HEK293T (cell line): ENCODE data around the gene CAMKMT.
A peak's percentile ranks its signal among the peaks of the same experiment; 100 is the strongest.

Experiments
- CTCF ChIA-PET: fragments of 350-600 bp; formaldehyde crosslinking; extraction: SDS; loops from one replicate; lab custom pipeline; 2021; ENCODE audit warnings: antibody characterized with exemption, inconsistent platforms; lab: Yijun Ruan, JAX
- POLR2A ChIA-PET: fragments of 350-600 bp; formaldehyde crosslinking; extraction: SDS; loops from one replicate; lab custom pipeline; 2020; ENCODE audit warnings: antibody characterized with exemption, inconsistent platforms; lab: Yijun Ruan, JAX
- DNase-seq: peaks from one replicate; pipeline ENCODE4 v3.0.0; 2012; ENCODE audit warnings: mixed read lengths; ENCODE audit errors: extremely low spot score
- ARNT ChIP-seq: fragments of 450-650 bp; IDR thresholded peaks from 2 replicates; pipeline ENCODE4 v1.6.1; 2017; ENCODE audit warnings: mild to moderate bottlenecking
- BHLHE40 ChIP-seq: fragments of 450-650 bp; IDR thresholded peaks from 2 replicates; pipeline ENCODE4 v1.6.1; 2016; ENCODE audit warnings: mild to moderate bottlenecking, moderate library complexity, borderline replicate concordance
- CTBP1 ChIP-seq: fragments of 450-650 bp; IDR thresholded peaks from 2 replicates; pipeline ENCODE4 v1.6.1; 2016; ENCODE audit warnings: borderline replicate concordance
- ELF4 ChIP-seq: fragments of 450-650 bp; IDR thresholded peaks from 2 replicates; pipeline ENCODE4 v1.6.1; 2017; ENCODE audit warnings: antibody characterized with exemption
- FOXA1 ChIP-seq: fragments of 450-650 bp; IDR thresholded peaks from 2 replicates; pipeline ENCODE4 v1.6.1; 2016; ENCODE audit warnings: mild to moderate bottlenecking
- FOXK2 ChIP-seq: fragments of 450-650 bp; IDR thresholded peaks from 2 replicates; pipeline ENCODE4 v1.6.1; 2016; ENCODE audit warnings: mild to moderate bottlenecking
- FOXM1 ChIP-seq: fragments of 450-650 bp; IDR thresholded peaks from 2 replicates; pipeline ENCODE4 v1.6.1; 2017; ENCODE audit warnings: mild to moderate bottlenecking, borderline replicate concordance
- HDGF ChIP-seq: fragments of 450-650 bp; IDR thresholded peaks from 2 replicates; pipeline ENCODE4 v1.6.1; 2017; ENCODE audit warnings: antibody characterized with exemption, borderline replicate concordance
- L3MBTL2 ChIP-seq: fragments of 450-650 bp; conservative IDR thresholded peaks from 2 replicates; pipeline ENCODE4 v1.6.1; 2016; ENCODE audit warnings: mild to moderate bottlenecking
- LEF1 ChIP-seq: fragments of 450-650 bp; IDR thresholded peaks from 2 replicates; pipeline ENCODE4 v1.6.1; 2017; ENCODE audit warnings: mild to moderate bottlenecking, borderline replicate concordance
- NFRKB ChIP-seq: fragments of 450-650 bp; IDR thresholded peaks from 2 replicates; pipeline ENCODE4 v1.6.1; 2016; ENCODE audit warnings: mild to moderate bottlenecking, moderate library complexity
- PKNOX1 ChIP-seq: fragments of 450-650 bp; IDR thresholded peaks from 2 replicates; pipeline ENCODE4 v1.6.1; 2016
- SP1 ChIP-seq: fragments of 450-650 bp; IDR thresholded peaks from 2 replicates; pipeline ENCODE4 v1.6.1; 2017
- SUZ12 ChIP-seq: fragments of 450-650 bp; IDR thresholded peaks from 2 replicates; pipeline ENCODE4 v1.6.1; 2016; ENCODE audit warnings: mild to moderate bottlenecking
- TARDBP ChIP-seq: fragments of 450-650 bp; IDR thresholded peaks from 2 replicates; pipeline ENCODE4 v1.6.1; 2016
- ZNF384 ChIP-seq: fragments of 450-650 bp; IDR thresholded peaks from 2 replicates; pipeline ENCODE4 v1.6.1; 2016

The CAMKMT gene

DNA sequence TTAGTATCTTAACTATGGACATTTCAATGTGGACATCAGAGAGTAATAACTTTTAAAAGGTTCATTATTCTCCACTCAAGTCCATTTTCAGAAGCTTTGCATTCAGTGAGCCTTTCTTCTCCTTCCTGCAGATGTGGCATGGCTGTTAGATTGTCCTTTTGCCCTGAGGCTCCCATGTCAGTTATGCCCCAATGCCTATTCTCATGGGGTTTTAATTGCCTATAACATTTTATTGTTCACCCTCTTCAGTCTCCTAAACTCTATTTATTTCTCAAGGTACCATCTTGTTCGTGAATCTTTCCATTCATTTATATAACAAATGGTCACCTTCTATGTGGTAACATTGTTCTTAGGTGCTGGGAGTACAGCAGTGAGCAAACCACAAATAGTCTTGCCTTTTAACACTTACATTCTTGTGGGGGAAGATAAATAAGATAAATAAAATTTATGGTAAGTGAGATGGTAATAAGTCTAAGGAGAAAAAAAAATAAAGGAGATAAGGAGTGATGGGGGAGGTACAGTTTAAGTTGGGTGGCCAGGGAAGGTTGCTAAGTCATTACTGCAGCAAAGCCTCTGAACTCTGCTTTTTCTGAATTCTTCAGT is 301.8 kb downstream of the CAMKMT start:
- ChIA-PET CTCF (no interaction called here), POLR2A (no interaction called here)

GRCh38 chr2:44668336-44668735 is 306.6 kb downstream of the CAMKMT start:
- ChIA-PET CTCF (interaction anchor here (1.4 kb wide), 1 partner anchor 12 kb away, joined by 4 read pairs; no protein-coding TSS in a partner anchor), POLR2A (no interaction called here)
- peak; percentile 21 for DNase-seq
- TF ChIP-seq L3MBTL2 (no peak), LEF1 (no peak), SUZ12 (no peak), BHLHE40 (no peak), FOXK2 (no peak), CTBP1 (no peak), HDGF (no peak), TARDBP (no peak), FOXM1 (no peak), NFRKB (no peak), ELF4 (no peak), SP1 (no peak)

More for the DNA sequence above, 301.8 kb downstream of the CAMKMT start:
- DNase-seq, result no peak
- TF ChIP-seq NFRKB, result no peak
- TF ChIP-seq HDGF, result no peak
- no peak for TF ChIP-seq FOXK2
- TF ChIP-seq FOXA1, result no peak
- TF ChIP-seq ZNF384, result no peak
- no peak for TF ChIP-seq ELF4

GRCh38 chr2:44671276-44671675 is 309.5 kb downstream of the CAMKMT start:
- TF ChIP-seq FOXM1 (no peak), BHLHE40 (no peak), LEF1 (no peak), PKNOX1 (no peak), CTBP1 (no peak), FOXA1 (no peak), HDGF (no peak), SP1 (no peak), ZNF384 (no peak), TARDBP (no peak), NFRKB (no peak), ELF4 (no peak), SUZ12 (no peak), ARNT (no peak), FOXK2 (no peak), L3MBTL2 (no peak)
- ChIA-PET POLR2A (no interaction called here), CTCF (interaction anchor here (0.6 kb wide), 1 partner anchor 138 kb away, joined by 3 read pairs; no protein-coding TSS in a partner anchor)

GRCh38 chr2:44671916-44672315 is 310.2 kb downstream of the CAMKMT start:
- ChIA-PET CTCF (interaction anchor here (0.6 kb wide), 1 partner anchor 137 kb away, joined by 3 read pairs; no protein-coding TSS in a partner anchor), POLR2A (no interaction called here)
- TF ChIP-seq TARDBP, result no peak
- TF ChIP-seq LEF1, result no peak
- TF ChIP-seq SUZ12, result no peak
- TF ChIP-seq CTBP1, result no peak
- DNase-seq, result no peak

More at GRCh38 chr2:44671276-44671675, 309.5 kb downstream of the CAMKMT start:
- no peak for DNase-seq

DNA sequence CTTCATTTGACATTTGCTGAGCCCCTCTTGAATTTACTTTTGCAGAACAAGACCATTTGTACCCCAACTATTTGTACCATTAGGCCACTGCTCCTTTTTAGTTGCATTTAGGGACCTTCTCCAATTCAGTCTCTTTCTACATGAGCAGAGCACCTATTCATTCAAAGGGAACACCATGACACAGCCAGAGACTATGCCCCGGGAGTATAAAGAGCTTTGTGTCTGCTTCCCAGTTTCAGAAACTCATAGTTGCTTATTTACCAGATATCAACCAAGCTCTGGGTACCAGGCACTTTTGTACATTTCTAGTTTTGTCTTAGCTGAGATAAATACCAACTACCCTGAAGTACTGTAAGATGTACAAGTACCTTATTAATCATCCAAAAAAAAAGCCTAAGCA is 310.7 kb downstream of the CAMKMT start:
- POLR2A ChIA-PET, result no interaction called here

More for the DNA sequence above, 310.7 kb downstream of the CAMKMT start:
- TF ChIP-seq L3MBTL2, result no peak
- TF ChIP-seq ARNT, result no peak
- TF ChIP-seq ELF4, result no peak
- TF ChIP-seq BHLHE40, result no peak
- TF ChIP-seq PKNOX1, result no peak
- TF ChIP-seq LEF1, result no peak
- TF ChIP-seq FOXM1, result no peak
- TF ChIP-seq FOXA1, result no peak
- no peak for TF ChIP-seq TARDBP
- no peak for TF ChIP-seq ZNF384
- TF ChIP-seq SUZ12, result no peak
- TF ChIP-seq CTBP1, result no peak
- TF ChIP-seq NFRKB, result no peak
- no peak for TF ChIP-seq SP1
- no peak for TF ChIP-seq HDGF
- no peak for TF ChIP-seq FOXK2
- CTCF ChIA-PET, result no interaction called here
- DNase-seq, result no peak
